Vagina (tissue), 2 donors: Measurements from ENCODE around the gene ENOX1. TPM values are rescaled to one million over a fixed set of nuclear protein-coding genes. Genes with fewer than 3 reads are reported as not detected.

Source experiments
- DNase-seq, 2 donors: peaks; one replicate each; pipeline ENCODE4 v3.0.0-alpha.2; 2017; ENCODE audit errors: extremely low spot score in 2 of 2
- H3K27ac ChIP-seq: fragments of 200-600 bp; sonication (generic); one replicate; pipeline ENCODE4 v1.5.1; 2019
- H3K27me3 ChIP-seq: fragments of 200-600 bp; sonication (generic); one replicate; pipeline ENCODE4 v1.5.1; 2019
- H3K36me3 ChIP-seq, 2 donors: fragments of 200-600 bp; sonication (generic); one replicate each; pipeline ENCODE4 v1.5.1; 2017 to 2019
- H3K4me1 ChIP-seq: fragments of 200-600 bp; sonication (generic); one replicate; pipeline ENCODE4 v1.5.1; 2019
- H3K4me3 ChIP-seq, 2 donors: fragments of 200-600 bp; sonication (generic); 1 replicate in 1 of 2; 2 replicates in 1 of 2; pipeline ENCODE4 v1.5.1; 2016 to 2019
- H3K9me3 ChIP-seq: fragments of 200-600 bp; sonication (generic); one replicate; pipeline ENCODE4 v1.5.1; 2019
- POLR2A ChIP-seq, 2 donors: fragments of 450-650 bp; IDR thresholded peaks; one replicate each; pipeline ENCODE4 v1.6.1; 2017; ENCODE audit warnings: antibody characterized with exemption in 2 of 2, mild to moderate bottlenecking in 2 of 2, moderate library complexity in 2 of 2
- POLR2AphosphoS5 ChIP-seq, 2 donors: sonication (generic); formaldehyde crosslinking; IDR thresholded peaks; one replicate each; pipeline ENCODE4 v1.9.0; 2017; ENCODE audit warnings: antibody characterized with exemption in 2 of 2, mild to moderate bottlenecking in 2 of 2, low read depth in 1 of 2; ENCODE audit not compliant: insufficient read depth in 1 of 2
- intact Hi-C: fragments of 100-400 bp; cut with DNase I; formaldehyde crosslinking; loops from one replicate; pipeline ENCODE4 v1.15.1; 2023
- total RNA-seq: library from RNA; depleted of rRNA; stranded (reverse); fragments of >200 nt; gene quantifications from one replicate; pipeline ENCODE4 v1.2.3, GENCODE V29; 2016
- TF ChIP-seq, protein P1 (sequence below), 3 experiments: fragments of 450-650 bp in 2 of 3; fragments of 200-600 bp in 1 of 3; sonication (generic) in 1 of 3; IDR thresholded peaks; one replicate each; pipeline ENCODE4 v1.5.1; 2017 to 2019; ENCODE audit warnings: antibody characterized with exemption in 3 of 3, mild to moderate bottlenecking in 2 of 3, moderate library complexity in 2 of 3

The ENOX1 gene
- total RNA-seq, 1 donor from 2014 or later: 2.7 TPM

DNA sequence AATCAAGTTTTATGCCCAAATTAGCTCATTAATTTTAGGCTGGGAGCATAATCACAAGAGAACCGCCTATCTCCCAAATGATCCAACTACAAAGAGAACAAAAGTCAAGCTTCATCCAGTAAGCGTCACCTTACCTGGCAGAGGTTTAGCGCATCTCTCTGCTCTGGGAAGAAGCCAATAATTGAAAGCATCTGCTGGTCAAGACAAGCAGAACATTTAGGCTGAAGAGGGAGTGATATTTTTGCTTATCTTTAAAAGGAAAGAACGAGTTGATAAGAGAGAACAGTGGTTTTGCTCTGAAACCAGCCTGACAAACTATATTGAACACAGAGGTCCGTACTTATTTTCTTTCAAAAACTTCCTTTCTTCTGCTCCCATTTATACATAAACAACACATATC, 242.1 kb downstream of the ENOX1 start:
- no peak for DNase-seq
- Histone ChIP-seq H3K9me3 (no peaks in the 10 kb centered on the region), H3K4me3 (no peak overlapping the region), H3K4me1 (peaks cover 25% of the 10 kb centered on the region), H3K36me3 (no peaks in the 10 kb centered on the region), H3K27ac (peak overlapping the region; percentile 26), H3K27me3 (no peaks in the 10 kb centered on the region)
- intact Hi-C loops: no loop called here
- TF ChIP-seq, protein P1, sequence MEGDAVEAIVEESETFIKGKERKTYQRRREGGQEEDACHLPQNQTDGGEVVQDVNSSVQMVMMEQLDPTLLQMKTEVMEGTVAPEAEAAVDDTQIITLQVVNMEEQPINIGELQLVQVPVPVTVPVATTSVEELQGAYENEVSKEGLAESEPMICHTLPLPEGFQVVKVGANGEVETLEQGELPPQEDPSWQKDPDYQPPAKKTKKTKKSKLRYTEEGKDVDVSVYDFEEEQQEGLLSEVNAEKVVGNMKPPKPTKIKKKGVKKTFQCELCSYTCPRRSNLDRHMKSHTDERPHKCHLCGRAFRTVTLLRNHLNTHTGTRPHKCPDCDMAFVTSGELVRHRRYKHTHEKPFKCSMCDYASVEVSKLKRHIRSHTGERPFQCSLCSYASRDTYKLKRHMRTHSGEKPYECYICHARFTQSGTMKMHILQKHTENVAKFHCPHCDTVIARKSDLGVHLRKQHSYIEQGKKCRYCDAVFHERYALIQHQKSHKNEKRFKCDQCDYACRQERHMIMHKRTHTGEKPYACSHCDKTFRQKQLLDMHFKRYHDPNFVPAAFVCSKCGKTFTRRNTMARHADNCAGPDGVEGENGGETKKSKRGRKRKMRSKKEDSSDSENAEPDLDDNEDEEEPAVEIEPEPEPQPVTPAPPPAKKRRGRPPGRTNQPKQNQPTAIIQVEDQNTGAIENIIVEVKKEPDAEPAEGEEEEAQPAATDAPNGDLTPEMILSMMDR (IDR thresholded peaks at IDR 0.05): no peak
- TF ChIP-seq POLR2AphosphoS5 (IDR thresholded peaks at IDR 0.05; ENCODE audit: insufficient read depth in 1 of 2, low read depth in 1 of 2): no peak
- TF ChIP-seq POLR2A (IDR thresholded peaks at IDR 0.05): no peak

DNA sequence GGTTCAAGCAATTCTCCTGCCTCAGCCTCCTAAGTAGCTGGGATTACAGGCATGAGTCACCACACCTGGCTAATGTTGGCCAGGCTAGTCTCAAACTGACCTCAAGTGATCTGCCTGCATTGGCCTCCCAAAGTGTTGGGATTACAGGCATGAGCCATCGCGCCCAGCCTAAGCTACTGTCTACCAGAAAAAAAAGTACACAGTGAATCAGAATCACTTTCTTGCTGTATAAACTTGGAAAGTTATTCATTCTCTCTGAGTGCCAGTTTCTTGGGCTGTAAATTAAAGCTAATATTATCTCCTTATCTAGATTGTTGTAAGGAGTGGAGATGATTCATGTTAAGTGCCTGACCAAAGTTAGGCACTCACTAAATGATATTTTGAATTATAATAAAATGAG, 242.8 kb downstream of the ENOX1 start:
- Histone ChIP-seq H3K4me3 (no peak overlapping the region), H3K4me1 (peaks cover 25% of the 10 kb centered on the region), H3K27ac (no peak overlapping the region), H3K9me3 (no peaks in the 10 kb centered on the region), H3K36me3 (no peaks in the 10 kb centered on the region), H3K27me3 (no peaks in the 10 kb centered on the region)
- intact Hi-C loops: no loop called here
- TF ChIP-seq POLR2AphosphoS5 (IDR thresholded peaks at IDR 0.05; ENCODE audit: insufficient read depth in 1 of 2, low read depth in 1 of 2): no peak
- TF ChIP-seq, protein P1 (IDR thresholded peaks at IDR 0.05): no peak
- TF ChIP-seq POLR2A (IDR thresholded peaks at IDR 0.05): no peak
- no peak for DNase-seq

DNA sequence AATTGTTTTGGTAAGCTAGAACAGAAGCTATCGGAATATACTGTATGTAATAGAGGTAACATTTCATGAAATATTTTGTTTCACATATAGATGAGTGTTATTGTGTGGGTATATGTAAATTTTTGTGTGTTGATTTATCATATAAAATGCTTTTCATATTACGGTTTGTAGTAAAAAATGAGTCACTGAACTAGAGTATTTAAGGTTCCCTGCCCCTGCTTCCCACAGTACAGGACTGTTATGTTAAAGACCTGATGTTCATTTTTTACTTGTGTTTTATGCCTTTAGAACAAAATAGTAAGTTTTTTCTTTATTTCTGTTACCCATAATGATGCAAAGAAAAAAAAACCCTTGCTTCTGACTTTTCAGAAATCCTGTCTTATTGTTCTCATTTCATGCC, 243.4 kb downstream of the ENOX1 start:
- Histone ChIP-seq H3K36me3 (no peaks in the 10 kb centered on the region), H3K27ac (peak overlapping the region; percentile 47), H3K9me3 (no peaks in the 10 kb centered on the region), H3K4me3 (no peak overlapping the region), H3K27me3 (no peaks in the 10 kb centered on the region), H3K4me1 (peaks cover 25% of the 10 kb centered on the region)
- TF ChIP-seq, protein P1 (IDR thresholded peaks at IDR 0.05): no peak
- no peak for TF ChIP-seq POLR2A (IDR thresholded peaks at IDR 0.05)
- no peak for TF ChIP-seq POLR2AphosphoS5 (IDR thresholded peaks at IDR 0.05; ENCODE audit: insufficient read depth in 1 of 2, low read depth in 1 of 2)
- intact Hi-C loops: no loop called here
- no peak for DNase-seq

- Histone ChIP-seq H3K9me3 (no peaks in the 10 kb centered on the region), H3K27me3 (no peaks in the 10 kb centered on the region), H3K4me1 (no peaks in the 10 kb centered on the region), H3K36me3 (no peaks in the 10 kb centered on the region), H3K4me3 (no peak overlapping the region), H3K27ac (no peak overlapping the region)
- intact Hi-C loops: no loop called here
- no peak for TF ChIP-seq POLR2AphosphoS5 (IDR thresholded peaks at IDR 0.05; ENCODE audit: insufficient read depth in 1 of 2, low read depth in 1 of 2)
- TF ChIP-seq, protein P1 (IDR thresholded peaks at IDR 0.05): no peak
- no peak for TF ChIP-seq POLR2A (IDR thresholded peaks at IDR 0.05)
- no peak for DNase-seq
Observed at GRCh38 chr13:43537124-43537523, 249.6 kb downstream of the ENOX1 start.

DNA sequence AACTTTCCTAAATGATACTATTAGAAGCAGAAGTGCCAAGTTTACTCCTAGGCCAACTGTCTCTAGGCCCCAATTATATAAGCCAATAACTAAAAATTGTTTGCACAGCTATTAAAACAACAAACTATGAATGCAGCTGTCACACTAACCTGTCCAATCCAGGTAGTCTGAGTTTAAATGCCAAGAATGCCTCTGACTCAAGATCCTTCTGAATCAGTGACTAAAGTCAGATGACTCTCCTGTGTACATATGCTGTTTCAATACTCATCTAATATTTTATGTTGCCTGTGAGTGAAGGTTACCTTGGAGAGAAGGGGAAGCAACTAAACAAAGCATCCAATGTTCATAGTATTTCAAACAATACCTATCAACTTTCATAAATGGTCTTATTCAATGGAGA, 257.0 kb downstream of the ENOX1 start:
- H3K4me3 ChIP-seq: no peak overlapping the region
- no peak overlapping the region for H3K27ac ChIP-seq
- DNase-seq: no peak
- H3K4me1 ChIP-seq: no peaks in the 10 kb centered on the region
- intact Hi-C loops: no loop called here
- H3K36me3 ChIP-seq: no peaks in the 10 kb centered on the region
- H3K27me3 ChIP-seq: no peaks in the 10 kb centered on the region
- TF ChIP-seq, protein P1 (IDR thresholded peaks at IDR 0.05): no peak
- TF ChIP-seq POLR2A (IDR thresholded peaks at IDR 0.05): no peak
- no peak for TF ChIP-seq POLR2AphosphoS5 (IDR thresholded peaks at IDR 0.05; ENCODE audit: insufficient read depth in 1 of 2, low read depth in 1 of 2)
- H3K9me3 ChIP-seq: no peaks in the 10 kb centered on the region
